GM23338 (cell line): ENCODE data around the gene SH3D19.

Source experiments
- CREB1 ChIP-seq: fragments of 250-450 bp; sonication (Bioruptor Pico); IDR thresholded peaks from 2 replicates; pipeline ENCODE4 v1.5.0; 2020; ENCODE audit warnings: low read depth, mild to moderate bottlenecking, moderate library complexity
- CTCF ChIP-seq, 2 experiments: fragments of 200-600 bp in 1 of 2; sonication (generic) in 1 of 2; conservative IDR thresholded peaks; 2 replicates each; pipeline versions ENCODE4 v1.5.1 to v1.6.1; 2016 to 2017; ENCODE audit warnings: antibody characterized with exemption in 2 of 2, low read depth in 2 of 2, mild to moderate bottlenecking in 2 of 2, moderate library complexity in 1 of 2
- ETS1 ChIP-seq: IDR thresholded peaks from 2 replicates; pipeline ENCODE4 v1.6.1; 2016; ENCODE audit warnings: antibody characterized with exemption
- EZH2 ChIP-seq: fragments of 200-600 bp; sonication (generic); IDR thresholded peaks from one replicate; pipeline ENCODE4 v1.8.0; 2017; ENCODE audit warnings: antibody characterized with exemption, mild to moderate bottlenecking, low read depth; ENCODE audit not compliant: unreplicated experiment
- EZH2phosphoT487 ChIP-seq: fragments of 200-600 bp; sonication (generic); IDR thresholded peaks from one replicate; pipeline ENCODE4 v1.8.1; 2018; ENCODE audit warnings: antibody characterized with exemption; ENCODE audit not compliant: unreplicated experiment
- JUNB ChIP-seq: IDR thresholded peaks from one replicate; pipeline ENCODE4 v1.6.1; 2016; ENCODE audit warnings: antibody characterized with exemption; ENCODE audit not compliant: unreplicated experiment
- POLR2AphosphoS5 ChIP-seq: IDR thresholded peaks from 2 replicates; pipeline ENCODE4 v1.6.1; 2016; ENCODE audit warnings: antibody characterized with exemption, low read depth
- REST ChIP-seq: IDR thresholded peaks from one replicate; pipeline ENCODE4 v1.6.1; 2018; ENCODE audit warnings: antibody characterized with exemption; ENCODE audit not compliant: unreplicated experiment
- STAT1 ChIP-seq: IDR thresholded peaks from one replicate; pipeline ENCODE4 v1.6.1; 2016; ENCODE audit warnings: antibody characterized with exemption; ENCODE audit not compliant: unreplicated experiment
- ZNF114 ChIP-seq: fragments of 250-450 bp; sonication (Bioruptor Pico); IDR thresholded peaks from 2 replicates; pipeline ENCODE4 v1.5.0; 2020; ENCODE audit warnings: mild to moderate bottlenecking, moderate library complexity

GRCh38 chr4:151287409-151287808 is 38.0 kb downstream of the SH3D19 start:
- no peak for TF ChIP-seq CTCF (conservative IDR thresholded peaks at IDR 0.05; ENCODE audit: low read depth in 2 of 2)
- no peak for TF ChIP-seq POLR2AphosphoS5
- TF ChIP-seq ZNF114 (CRISPR knock-in tag), result no peak
- no peak for TF ChIP-seq EZH2
- TF ChIP-seq EZH2phosphoT487, result no peak
- no peak for TF ChIP-seq CREB1 (CRISPR knock-in tag)
- no peak for TF ChIP-seq REST
- TF ChIP-seq JUNB, result no peak
- TF ChIP-seq STAT1, result no peak
- no peak for TF ChIP-seq ETS1
